WTC11 (cell line): ENCODE data around the gene PHRF1.

Experiments
- CREB1 ChIP-seq: sonication (generic); formaldehyde crosslinking; IDR thresholded peaks from 2 replicates; pipeline ENCODE4 v1.8.0; 2023; ENCODE audit warnings: mild to moderate bottlenecking, missing genetic modification reagents
- SMAD4 ChIP-seq: sonication (generic); formaldehyde crosslinking; IDR thresholded peaks from 2 replicates; pipeline ENCODE4 v1.8.0; 2022; ENCODE audit warnings: mild to moderate bottlenecking, missing genetic modification reagents
- TF ChIP-seq, protein P1 (sequence below): fragments of 200-600 bp; IDR thresholded peaks from 2 replicates; pipeline ENCODE4 v1.8.0; 2022; ENCODE audit warnings: antibody characterized with exemption
- TF ChIP-seq, protein P2 (sequence below): sonication (generic); formaldehyde crosslinking; IDR thresholded peaks from 2 replicates; pipeline ENCODE4 v1.8.1; 2022; ENCODE audit warnings: missing genetic modification reagents, borderline replicate concordance
- TF ChIP-seq, protein P3 (sequence below): sonication (generic); formaldehyde crosslinking; IDR thresholded peaks from 2 replicates; pipeline ENCODE4 v1.8.0; 2023; ENCODE audit warnings: missing genetic modification reagents, mild to moderate bottlenecking, borderline replicate concordance

DNA sequence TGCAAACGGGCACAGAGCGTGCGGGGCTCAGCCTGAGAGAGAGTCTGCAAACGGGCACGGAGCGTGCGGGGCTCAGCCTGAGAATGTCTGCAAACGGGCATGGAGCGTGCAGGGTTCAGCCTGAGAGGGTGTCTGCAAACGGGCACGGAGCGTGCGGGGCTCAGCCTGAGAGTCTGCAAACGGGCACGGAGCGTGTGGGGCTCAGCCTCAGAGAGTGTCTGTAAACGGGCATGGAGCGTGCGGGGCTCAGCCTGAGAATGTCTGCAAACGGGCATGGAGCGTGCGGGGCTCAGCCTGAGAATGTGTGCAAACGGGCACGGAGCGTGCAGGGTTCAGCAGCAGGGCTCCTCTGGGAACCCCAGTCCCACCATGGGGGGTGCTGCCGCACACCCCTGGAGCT, 13.5 kb downstream of the PHRF1 start:
- TF ChIP-seq, protein P1, sequence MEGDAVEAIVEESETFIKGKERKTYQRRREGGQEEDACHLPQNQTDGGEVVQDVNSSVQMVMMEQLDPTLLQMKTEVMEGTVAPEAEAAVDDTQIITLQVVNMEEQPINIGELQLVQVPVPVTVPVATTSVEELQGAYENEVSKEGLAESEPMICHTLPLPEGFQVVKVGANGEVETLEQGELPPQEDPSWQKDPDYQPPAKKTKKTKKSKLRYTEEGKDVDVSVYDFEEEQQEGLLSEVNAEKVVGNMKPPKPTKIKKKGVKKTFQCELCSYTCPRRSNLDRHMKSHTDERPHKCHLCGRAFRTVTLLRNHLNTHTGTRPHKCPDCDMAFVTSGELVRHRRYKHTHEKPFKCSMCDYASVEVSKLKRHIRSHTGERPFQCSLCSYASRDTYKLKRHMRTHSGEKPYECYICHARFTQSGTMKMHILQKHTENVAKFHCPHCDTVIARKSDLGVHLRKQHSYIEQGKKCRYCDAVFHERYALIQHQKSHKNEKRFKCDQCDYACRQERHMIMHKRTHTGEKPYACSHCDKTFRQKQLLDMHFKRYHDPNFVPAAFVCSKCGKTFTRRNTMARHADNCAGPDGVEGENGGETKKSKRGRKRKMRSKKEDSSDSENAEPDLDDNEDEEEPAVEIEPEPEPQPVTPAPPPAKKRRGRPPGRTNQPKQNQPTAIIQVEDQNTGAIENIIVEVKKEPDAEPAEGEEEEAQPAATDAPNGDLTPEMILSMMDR: no peak
- TF ChIP-seq, protein P2, sequence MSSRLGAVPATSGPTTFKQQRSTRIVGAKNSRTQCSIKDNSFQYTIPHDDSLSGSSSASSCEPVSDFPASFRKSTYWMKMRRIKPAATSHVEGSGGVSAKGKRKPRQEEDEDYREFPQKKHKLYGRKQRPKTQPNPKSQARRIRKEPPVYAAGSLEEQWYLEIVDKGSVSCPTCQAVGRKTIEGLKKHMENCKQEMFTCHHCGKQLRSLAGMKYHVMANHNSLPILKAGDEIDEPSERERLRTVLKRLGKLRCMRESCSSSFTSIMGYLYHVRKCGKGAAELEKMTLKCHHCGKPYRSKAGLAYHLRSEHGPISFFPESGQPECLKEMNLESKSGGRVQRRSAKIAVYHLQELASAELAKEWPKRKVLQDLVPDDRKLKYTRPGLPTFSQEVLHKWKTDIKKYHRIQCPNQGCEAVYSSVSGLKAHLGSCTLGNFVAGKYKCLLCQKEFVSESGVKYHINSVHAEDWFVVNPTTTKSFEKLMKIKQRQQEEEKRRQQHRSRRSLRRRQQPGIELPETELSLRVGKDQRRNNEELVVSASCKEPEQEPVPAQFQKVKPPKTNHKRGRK (CRISPR knock-in tag): no peak
- TF ChIP-seq, protein P3, sequence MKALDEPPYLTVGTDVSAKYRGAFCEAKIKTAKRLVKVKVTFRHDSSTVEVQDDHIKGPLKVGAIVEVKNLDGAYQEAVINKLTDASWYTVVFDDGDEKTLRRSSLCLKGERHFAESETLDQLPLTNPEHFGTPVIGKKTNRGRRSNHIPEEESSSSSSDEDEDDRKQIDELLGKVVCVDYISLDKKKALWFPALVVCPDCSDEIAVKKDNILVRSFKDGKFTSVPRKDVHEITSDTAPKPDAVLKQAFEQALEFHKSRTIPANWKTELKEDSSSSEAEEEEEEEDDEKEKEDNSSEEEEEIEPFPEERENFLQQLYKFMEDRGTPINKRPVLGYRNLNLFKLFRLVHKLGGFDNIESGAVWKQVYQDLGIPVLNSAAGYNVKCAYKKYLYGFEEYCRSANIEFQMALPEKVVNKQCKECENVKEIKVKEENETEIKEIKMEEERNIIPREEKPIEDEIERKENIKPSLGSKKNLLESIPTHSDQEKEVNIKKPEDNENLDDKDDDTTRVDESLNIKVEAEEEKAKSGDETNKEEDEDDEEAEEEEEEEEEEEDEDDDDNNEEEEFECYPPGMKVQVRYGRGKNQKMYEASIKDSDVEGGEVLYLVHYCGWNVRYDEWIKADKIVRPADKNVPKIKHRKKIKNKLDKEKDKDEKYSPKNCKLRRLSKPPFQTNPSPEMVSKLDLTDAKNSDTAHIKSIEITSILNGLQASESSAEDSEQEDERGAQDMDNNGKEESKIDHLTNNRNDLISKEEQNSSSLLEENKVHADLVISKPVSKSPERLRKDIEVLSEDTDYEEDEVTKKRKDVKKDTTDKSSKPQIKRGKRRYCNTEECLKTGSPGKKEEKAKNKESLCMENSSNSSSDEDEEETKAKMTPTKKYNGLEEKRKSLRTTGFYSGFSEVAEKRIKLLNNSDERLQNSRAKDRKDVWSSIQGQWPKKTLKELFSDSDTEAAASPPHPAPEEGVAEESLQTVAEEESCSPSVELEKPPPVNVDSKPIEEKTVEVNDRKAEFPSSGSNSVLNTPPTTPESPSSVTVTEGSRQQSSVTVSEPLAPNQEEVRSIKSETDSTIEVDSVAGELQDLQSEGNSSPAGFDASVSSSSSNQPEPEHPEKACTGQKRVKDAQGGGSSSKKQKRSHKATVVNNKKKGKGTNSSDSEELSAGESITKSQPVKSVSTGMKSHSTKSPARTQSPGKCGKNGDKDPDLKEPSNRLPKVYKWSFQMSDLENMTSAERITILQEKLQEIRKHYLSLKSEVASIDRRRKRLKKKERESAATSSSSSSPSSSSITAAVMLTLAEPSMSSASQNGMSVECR (CRISPR knock-in tag): no peak
- TF ChIP-seq CREB1 (no peak), SMAD4 (CRISPR knock-in tag) (no peak)
